NCI-H2196 (cell line): ENCODE data around the gene KRT2.

Experiments
- DNase-seq: peaks from one replicate; lab custom pipeline; 2025; ENCODE audit not compliant: unreplicated experiment; lab: John Stamatoyannopoulos, UW

Gene KRT2

DNA sequence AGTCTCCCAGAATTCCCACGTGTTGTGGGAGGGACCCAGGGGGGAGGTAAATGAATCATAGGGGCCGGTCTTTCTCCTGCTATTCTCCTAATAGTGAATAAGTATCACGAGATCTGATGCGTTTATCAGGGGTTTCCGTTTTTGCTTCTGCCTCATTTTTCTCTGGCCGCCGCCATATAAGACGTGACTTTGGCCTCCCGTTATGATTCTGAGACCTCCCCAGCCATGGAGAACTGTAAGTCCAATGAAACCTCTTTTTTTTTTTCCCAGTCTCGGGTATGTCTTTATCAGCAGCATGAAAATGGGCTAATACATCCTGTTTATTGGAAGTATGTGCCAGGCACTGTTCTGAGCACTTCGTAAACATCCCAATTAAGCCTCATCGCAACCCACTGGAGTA, 51.5 kb downstream of the KRT2 start:
- DNase-seq: no peak

DNA sequence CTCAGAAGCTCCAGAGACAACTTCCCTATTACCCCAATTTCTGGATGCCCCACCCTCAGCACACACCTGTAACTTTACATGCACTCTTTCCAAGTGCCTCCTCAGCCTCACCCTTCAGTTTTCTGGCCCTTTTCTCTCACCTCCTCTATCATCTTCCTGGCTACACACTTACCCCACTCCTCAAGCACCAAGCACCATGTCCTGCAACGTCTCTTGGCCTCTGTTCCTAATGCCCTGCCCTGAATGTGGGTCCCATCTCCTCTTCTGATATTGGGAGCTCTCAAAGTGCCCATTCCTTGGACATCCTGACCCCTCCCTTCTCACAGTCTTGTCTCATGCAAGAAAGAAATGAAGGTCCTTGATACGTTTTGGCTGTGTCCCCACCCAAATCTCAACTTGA, 51.9 kb downstream of the KRT2 start:
- no peak for DNase-seq

DNA sequence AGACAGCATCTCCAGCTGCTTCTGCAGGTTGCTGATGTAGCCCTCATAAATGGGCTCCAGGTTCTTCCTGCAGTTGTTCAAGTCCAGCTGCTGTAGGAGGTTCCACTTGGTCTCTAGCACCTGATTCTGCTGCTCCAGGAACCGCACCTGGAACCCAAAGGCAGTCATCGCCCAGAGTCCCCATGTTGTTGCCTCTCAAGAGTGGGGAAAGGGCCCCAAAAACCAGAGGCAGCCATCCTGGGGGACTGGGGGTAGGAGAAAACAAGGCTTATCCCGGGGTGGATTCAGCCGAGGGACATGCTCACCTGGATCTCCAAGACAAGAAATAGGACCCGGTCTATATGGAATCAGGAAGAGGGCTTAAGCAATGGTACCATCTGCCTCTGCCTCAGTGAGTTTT, 53.0 kb downstream of the KRT2 start:
- DNase-seq: no peak
